Superior temporal gyrus (tissue), 1 donor: ENCODE data around the gene ANXA2R.
"Not testable (repeated sequence)": the region's sequence is repeated elsewhere in the genome, so short reads cannot be mapped to it uniquely, and the experiment has no call there.

Source experiments
- DNase-seq: peaks from one replicate; pipeline ENCODE4 v3.0.0-alpha.2; 2016; ENCODE audit errors: extremely low spot score

Gene ANXA2R, protein sequence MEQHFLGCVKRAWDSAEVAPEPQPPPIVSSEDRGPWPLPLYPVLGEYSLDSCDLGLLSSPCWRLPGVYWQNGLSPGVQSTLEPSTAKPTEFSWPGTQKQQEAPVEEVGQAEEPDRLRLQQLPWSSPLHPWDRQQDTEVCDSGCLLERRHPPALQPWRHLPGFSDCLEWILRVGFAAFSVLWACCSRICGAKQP

DNA sequence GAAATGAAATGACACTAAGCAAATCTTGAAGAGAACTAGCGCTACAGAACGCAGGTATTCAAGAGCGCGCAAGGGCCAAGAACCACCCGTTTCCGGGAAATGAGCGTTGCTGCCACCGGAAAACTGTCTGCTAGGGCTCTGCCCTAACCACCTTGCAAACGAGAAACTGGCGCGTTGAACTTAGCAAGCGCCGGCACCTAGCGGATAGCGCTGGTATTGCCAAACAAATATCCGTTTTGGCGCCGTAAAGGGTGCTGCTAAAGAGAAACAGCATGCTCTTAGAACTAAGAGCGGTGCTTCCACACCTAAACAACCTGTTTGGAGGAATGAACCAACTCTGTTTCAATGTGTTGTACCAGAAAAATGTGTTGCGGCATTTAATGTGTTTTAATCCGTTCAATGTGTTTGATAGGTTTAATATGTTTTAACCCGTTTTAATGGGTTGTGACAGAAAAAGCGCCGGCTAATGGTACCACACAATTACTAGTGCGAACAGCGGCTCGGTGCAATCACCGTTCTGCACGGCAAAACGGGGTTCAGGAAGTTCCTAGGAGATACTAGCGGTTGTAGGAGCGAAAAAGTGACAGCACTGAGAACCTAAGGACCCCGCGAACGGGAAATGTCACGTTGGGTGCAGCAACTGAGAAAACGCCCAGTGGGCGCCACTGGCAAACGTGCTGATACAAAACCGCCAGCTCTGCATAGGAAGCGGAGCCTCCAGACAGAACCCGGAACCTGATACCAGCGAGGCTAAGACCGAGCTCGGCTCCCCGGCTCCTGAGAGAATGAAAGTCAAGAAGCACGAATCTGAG is at the start of gene ANXA2R:
Gene ANXA2R (minus strand): TSS at position 33 of the 812 bp plus-strand sequence. CDS start 273 bp downstream, outside the sequence.
- peak; percentile 92 for DNase-seq

DNA sequence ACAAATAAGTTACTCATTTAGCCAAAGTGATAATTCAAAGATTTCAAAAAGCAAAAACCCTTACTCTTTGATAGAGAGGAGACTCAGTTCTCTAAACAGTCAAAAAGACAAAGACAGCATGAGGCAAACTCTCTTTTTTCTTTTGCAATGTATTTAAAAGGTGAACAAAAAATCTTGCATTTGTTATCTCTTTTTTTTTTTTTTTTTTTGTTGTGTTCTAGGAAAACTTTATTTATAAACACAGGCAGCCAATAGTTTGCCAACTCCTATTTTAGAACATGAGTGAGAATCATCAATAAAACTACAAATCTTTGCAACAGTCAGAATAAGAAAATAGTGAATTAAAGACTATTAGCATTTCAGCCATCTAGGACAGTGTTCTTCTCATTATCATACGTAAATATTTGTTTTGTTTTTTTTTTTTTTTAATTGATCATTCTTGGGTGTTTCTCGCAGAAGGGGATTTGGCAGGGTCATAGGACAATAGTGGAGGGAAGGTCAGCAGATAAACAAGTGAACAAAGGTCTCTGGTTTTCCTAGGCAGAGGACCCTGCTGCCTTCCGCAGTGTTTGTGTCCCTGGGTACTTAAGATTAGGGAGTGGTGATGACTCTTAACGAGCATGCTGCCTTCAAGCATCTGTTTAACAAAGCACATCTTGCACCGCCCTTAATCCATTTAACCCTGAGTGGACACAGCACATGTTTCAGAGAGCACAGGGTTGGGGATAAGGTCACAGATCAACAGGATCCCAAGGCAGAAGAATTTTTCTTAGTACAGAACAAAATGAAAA is 46.2 kb upstream of the ANXA2R start:
- DNase-seq = not testable (repeated sequence)

DNA sequence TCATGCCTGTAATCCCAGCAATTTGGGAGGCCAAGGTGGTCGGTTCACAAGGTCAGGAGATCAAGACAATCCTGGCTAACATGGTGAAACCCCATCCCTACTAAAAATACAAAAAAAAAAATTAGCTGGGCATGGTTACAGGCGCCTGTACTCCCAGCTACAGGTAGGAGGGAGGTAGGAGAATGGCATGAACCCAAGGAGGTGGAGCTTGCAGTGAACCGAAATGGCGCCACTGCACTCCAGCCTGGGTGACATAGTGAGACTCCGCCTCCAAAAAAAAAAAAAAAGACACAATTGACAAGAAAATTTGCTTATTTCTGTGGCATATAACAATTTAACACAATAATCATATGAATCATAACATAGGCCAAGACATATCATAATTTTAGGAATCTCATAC is 45.3 kb upstream of the ANXA2R start:
- DNase-seq = no peak

DNA sequence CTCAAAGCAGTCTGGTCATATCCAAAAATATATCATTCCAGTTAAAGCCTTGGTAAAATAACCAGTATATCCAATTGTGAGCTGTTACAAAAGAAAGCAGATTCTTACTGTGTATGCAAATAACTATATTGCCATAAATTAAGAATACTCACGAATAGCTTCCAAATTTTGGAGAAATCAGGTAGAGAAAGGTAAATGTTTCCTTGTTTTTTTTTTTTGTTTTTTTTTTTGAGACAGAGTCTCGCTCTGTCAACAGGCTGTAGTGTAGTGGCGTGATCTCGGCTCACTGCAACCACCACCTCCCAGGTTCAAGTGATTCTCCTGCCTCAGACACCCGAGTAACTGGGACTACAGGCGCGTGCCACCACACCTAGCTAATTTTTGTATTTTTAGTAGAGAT is 44.3 kb upstream of the ANXA2R start:
- not testable (repeated sequence) for DNase-seq

DNA sequence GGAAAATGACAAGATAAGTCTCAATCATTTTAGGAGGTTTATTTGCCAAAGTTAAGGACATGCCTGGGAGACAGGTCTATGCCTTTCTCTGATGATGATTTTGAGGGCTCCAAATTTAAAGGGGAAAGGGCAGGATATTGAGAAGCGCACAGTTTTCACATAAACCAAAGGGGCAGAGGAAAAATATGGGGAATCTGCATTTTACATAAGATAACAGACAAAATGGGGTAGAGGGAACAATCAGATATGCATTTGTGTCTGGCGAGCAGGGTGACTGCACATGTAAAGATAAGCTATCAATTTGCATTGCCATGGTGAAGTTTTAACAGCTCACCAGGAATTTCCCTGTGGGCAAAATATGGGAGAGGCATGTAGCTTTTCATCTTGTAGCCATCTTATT is 41.2 kb upstream of the ANXA2R start:
- not testable (repeated sequence) for DNase-seq

DNA sequence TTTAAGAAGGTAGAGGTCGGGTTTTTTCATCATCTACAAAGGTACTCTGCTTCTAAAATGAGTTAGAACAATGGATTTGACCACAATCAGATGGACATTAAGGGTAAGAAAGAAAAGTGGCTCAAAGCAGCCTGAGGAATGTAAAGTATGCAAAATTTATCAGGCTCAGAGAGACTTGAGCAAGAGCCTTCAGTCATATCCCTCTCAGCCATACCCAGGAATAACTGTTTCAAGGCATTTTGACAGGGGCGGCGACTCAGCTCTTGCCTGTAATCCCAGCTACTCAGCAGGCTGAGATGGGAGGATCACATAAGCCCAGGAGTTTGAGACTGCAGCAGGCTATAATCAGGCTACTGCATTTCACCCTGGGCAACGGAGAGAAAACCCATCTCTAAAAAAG is 38.8 kb upstream of the ANXA2R start:
- DNase-seq = no peak

DNA sequence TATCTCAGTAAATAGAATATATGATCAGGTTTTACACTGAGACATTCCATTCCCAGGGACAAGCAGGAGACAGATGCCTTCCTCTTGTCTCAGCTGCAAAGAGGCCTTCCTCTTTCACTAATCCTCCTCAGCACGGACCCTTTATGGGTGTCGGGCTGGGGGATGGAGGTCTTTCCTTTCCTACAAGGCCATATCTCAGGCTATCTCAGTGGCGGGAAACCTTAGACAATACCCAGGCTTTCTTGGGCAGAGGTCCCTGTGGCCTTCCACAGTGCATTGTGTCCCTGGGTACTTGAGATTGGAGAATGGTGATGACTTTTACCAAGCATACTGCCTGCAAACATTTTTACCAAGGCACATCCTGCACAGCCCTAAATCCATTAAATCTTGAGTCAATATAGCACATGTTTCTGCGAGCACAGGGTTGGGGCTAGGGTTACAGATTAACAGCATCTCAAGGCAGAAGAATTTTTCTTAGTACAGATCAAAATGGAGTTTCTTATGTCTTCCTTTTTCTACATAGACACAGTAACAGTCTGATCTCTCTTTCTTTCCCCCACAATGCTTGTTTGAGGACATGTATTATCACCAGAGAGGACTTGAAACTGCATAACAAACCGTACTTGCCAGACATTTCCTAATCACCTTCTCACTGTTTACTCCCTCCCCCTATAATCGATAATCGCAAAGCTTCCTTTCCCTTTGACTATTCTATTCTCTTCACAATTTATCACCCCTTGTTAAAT is 37.5 kb upstream of the ANXA2R start:
- not testable (repeated sequence) for DNase-seq

DNA sequence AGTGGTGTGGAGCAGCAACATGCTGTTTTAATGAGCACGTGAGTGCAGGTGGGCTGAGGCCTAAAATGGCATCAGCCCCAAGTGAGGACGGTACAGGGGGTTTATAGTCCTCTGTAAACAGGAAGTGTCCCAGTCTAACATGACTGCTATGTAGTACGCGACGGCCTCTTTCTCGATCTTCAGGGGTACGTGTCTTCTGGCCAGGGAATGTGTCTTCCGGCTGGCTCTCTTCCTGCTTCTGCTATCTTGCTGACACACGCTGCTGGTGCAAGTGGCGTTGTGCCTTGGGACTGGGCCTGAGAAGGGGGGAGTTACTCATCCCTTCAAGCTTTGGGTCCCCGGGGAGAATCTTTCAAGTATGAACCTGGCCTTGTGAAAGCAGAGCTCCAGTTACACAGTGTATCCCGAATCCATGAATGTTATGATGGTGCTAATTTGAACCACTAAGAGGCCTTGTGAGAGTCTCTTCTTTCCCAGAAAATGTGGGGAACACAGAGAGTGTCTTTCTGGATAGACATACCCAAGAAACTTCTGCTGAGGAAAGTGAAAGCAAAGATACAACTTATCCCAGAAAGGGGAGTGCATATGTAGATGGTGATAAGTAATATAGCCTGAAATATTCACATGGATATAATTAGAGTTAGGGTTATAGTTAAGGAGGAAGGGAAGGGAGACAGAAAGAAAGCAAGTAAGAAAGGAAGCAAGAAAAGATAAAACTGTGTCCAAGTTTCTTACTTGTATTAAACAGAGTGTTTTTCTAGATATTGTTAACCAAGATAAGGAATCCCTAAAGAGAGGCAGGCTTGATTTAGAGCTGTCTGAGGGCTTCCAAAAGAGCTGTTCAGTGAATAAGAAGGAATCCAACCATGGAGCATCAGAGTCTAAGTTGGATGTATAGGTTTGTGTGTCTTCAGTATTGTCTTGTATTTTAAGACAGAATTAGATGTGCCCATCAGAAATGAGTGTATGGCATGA is 35.5 kb upstream of the ANXA2R start:
- DNase-seq = no peak

DNA sequence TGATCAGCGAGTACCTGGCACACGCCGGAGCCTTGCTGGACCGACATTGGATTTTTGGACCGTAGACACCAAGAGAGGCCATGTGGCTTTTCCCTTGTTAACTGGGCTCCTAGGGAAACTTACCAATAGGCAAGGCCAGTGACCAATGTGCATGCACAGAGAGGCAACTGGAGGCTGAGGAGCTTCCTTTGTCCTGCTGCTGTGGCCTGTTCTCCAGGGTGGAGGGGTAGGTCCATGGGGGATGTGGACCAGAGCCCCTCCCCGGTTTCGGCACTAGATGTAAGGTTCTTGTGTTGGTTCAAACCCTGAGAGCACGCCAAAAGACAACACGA is 34.8 kb upstream of the ANXA2R start:
- DNase-seq = no peak

DNA sequence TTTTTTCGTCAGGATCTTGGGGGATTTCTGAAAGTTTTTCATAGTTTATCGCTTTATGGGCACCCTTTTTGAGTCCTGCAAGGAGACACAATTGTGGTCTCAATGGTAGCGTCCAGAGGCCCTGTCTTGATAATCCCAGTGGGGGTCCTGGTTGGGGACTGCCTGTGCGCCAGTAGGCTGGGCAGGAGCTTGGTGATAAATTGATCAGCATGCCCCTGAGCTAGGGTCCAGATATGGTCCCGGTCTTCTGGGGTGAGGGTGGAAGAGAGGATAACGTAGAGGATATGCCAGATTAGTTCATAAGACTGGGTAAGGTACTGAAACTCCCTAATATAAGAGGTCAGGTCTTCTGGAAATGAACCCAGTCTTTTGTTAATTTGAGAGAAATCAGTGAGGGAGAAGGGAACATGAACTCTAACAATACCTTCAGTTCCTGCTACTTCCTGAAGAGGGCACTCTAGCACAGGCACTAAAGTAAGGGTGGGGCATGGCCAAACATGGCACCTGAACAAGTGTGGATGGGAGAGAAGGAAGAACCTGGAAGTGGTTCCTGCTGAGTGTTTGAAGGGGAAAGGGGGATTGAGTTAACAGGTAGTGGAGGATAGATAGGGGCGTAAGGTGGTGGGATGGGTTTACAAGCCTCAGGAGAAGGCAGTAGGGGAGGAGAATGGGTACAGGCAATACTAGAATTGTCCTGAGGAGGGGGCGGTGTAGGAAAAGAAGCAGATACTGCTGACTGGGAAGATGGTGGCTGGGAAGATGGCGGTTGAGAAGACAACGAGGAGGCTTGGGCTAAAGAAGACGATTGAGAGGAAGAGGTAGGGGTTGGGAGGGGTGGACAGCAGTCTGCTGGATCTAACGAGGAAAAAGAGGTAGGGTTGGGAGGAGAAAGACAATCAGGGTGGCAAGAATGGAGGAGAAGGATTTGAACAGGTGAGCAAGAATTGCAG is 33.8 kb upstream of the ANXA2R start:
- no peak for DNase-seq

DNA sequence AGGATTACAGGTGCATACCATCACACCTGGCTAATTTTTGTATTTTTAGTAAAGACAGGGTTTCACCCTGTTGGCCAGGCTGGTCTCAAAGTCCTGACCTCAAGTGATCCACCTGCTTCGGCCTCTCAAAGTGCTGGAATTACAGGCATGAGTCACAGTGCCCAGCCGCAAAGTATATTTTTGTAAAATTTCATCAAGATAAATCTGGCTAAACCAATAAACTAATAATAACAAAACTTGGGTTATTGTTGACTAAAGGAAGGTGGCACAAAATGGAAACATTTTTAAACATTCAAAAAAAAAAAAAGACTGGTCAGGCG is 29.2 kb upstream of the ANXA2R start:
- not testable (repeated sequence) for DNase-seq

DNA sequence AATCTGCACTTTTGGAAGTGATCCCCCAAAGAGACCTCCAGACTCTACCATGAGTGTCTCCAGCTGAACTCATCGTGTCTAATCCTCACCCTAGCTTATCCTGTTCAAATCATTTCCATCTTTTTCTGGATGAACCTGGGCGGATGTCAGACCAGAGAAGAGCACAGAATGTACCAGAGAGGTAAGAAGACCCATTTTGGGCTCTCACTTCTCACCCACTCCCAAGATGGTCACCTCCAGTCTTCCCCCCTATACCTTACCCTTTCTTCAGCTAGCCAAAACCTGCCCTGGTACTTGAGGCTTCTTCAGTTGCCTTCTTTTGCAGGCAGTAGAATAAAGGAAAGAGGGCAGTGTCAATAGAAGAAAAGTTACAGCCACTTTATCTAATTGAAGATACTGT is 27.9 kb upstream of the ANXA2R start:
- no peak for DNase-seq

DNA sequence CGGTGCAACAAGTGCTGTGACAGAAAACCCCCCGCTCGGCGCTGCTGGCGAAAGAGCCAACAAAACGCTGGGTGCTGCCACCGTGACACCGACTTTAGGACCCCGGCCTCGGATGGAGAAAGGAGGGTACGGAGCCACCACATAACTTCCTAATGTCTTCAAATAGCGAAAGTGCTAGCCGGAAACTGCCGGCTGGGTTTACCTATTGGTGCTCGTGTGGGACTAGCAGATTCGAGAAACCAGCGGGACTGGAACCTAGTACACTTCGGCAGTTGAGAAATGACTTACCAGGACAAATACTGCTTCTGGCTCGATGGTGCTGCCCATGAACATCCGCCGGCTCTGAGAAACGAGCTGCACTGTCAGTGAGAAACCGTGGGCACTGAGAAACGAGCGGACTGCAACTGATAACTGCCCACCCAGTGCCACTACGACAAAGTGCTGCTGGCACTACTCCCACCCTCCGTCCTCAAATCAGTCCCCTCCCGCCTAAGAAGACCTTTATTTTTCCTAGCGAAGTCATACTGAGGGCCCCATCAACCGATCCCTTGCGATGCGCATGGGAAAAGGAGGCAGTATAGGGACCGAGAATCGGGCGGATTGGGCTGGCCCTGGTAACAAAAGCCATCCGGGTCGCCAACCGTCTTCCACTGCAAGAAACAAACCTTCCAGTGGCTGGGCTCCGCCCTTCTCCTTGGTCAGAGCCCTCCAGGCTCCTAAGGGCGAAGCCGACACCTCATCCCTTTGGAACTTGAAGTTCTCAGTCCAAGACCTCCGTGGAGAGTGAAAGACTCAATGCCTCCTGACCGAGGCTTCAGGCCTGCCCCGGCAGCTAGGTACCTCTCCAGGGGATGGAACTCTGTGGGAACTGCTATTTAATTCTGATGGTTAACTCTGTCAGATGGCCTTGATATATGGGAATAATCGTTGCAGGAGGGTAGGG is 27.0 kb upstream of the ANXA2R start:
- DNase-seq = peak; percentile 98

DNA sequence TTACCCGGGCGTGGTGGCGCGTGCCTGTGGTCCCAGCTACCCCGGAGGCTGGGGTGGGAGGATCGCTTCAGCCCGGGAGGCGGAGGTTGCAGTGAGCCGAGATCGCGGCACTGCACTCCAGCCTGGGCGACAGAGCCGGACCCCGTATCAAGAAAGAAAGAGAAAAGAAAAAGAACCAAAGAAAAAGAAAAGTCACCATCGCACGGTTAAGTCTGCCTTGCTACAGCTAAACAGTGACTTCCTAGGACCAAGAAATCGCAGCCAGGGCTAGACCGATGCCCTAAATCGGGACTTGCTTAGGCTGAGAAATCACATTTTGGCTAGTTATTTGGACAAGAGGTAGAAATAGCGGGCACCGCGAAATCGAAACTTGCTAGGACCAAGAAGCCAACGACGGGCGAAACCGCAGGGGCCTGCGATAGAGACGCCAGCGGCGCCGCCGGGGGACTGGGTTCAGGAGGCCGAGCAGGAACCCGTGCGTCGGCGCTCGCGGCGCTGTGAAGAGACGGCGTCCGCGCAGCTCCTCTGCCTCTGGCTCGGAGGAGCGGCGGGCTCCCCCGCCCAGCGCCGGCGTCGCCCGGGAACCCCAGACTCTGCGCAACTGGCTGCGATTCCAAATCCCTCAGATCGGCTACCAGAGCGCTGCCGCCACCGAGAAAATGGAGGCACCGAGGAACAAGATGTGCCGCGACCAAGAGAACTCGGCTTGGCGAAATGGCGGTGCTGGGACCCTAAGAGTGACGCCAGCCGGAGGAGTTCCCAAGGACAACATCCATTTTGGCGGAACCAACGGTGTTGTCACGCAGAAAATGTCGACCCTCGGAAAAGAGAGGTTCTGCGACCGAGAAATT is 26.1 kb upstream of the ANXA2R start:
- peak; percentile 82 for DNase-seq

DNA sequence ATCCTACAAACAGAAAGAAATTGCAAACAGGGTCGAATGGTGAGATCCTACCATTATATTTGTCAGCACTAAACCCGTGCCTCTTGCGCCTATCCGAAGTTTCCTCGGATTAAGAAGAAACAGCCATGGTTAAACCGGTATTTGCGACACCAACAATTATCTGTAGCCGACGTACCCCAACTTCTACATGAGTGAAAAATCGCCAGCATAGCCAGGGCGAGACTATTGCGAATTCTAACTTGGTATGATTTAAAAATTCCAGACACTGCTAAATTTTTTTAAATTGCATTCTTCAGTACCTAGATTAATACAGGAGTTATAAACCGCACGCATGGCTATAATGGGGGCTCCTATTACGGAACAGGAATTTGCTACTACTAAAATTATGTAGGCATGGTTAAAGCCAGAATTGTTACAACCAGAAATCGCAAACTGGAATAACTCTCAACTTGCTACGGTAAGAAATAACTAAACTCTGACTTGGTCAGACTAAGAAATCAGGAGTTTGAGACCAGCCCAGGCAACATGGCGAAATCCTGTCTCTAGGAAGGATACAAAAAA is 25.3 kb upstream of the ANXA2R start:
- DNase-seq = peak; percentile 65

DNA sequence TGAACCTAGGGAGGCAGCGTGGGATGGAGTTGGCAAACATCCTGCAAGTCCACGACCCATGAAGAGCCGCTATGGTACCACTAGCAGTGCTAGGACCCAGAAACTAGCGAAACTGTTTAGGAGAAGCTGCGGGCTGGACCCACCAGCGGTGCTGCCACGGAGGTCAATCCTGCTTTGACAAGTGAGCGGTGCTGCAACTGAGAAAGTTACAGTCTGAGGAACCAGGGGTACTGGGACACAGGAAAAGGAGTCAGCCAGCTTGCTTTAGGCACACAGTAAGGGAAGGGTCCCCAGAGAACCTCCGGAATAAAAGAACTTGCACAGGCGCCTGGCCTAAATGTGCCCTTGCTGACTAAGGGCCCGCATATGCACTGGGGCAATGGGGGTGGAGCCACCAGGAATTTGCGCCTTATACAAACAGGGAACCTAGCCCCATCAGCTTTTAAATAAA is 23.6 kb upstream of the ANXA2R start:
- DNase-seq = no peak

DNA sequence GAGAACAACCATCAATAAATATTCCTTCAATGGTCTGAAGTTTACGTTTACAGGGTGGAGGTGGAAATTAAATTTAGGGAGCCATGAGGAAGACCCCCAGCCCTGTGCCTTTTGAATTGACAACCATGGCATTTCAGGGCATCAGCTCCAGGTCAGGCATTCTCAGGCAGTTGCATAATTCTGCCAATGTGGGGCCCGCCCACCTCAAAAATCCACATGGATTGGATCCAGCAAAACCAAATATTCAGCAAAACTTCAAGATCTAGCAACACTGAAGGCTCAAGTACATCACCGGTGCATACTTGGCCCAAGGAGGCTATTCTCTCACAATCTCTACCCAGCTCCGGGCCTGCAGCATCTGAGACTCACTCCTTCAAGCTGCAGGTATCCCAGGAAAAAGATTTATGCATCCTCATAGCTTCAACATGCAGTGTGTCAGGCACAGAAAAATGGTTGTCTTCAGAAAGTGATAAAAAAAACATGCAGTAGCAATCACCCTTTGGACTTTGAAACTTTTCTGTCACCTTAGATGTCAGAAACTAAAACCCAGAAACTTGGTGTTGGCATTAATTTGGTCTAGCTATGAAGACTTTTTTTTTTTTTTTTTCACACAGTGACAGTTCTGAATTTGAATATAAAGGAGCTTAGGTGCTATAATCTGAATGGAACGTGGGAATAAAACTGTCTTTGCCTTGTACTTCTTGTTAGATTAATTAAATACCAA is 21.4 kb upstream of the ANXA2R start:
- DNase-seq = no peak
